Osteoblast (primary cell): Measurements from ENCODE around the gene GPR18. TPM values are rescaled to one million over a fixed set of nuclear protein-coding genes. Genes with fewer than 3 reads are reported as not detected.

Experiments used
- DNase-seq: peaks from one replicate; pipeline ENCODE4 v3.0.0; 2011; ENCODE audit warnings: low spot score, mixed read lengths; ENCODE audit not compliant: insufficient read length; ENCODE audit errors: missing footprints
- H2AFZ ChIP-seq: 2 replicates; pipeline ENCODE4 v1.6.0; 2011; ENCODE audit warnings: mild to moderate bottlenecking, low read length
- H3K27ac ChIP-seq: 2 replicates; pipeline ENCODE4 v1.5.1; 2011; ENCODE audit warnings: mild to moderate bottlenecking, low read depth, low read length, moderate library complexity
- H3K27me3 ChIP-seq: 2 replicates; pipeline ENCODE4 v1.6.0; 2012; ENCODE audit warnings: mild to moderate bottlenecking, control low read depth, inconsistent platforms, low read length, moderate library complexity; ENCODE audit not compliant: insufficient read depth
- H3K36me3 ChIP-seq: 2 replicates; pipeline ENCODE4 v1.5.1; 2011; ENCODE audit warnings: mild to moderate bottlenecking, low read length, control low read depth, moderate library complexity; ENCODE audit not compliant: insufficient read depth
- H3K4me1 ChIP-seq: 2 replicates; pipeline ENCODE4 v1.5.1; 2011; ENCODE audit warnings: mild to moderate bottlenecking, low read length, control low read depth, moderate library complexity; ENCODE audit not compliant: insufficient read depth
- H3K4me2 ChIP-seq: 2 replicates; pipeline ENCODE4 v1.6.0; 2011; ENCODE audit warnings: mild to moderate bottlenecking, low read length; ENCODE audit not compliant: insufficient read depth
- H3K4me3 ChIP-seq: fragments of 200-600 bp; sonication (generic); 3 replicates; pipeline ENCODE4 v1.5.1; 2012; ENCODE audit warnings: mild to moderate bottlenecking, low read length, inconsistent platforms; ENCODE audit not compliant: insufficient read depth
- H3K79me2 ChIP-seq: 2 replicates; pipeline ENCODE4 v1.6.0; 2012; ENCODE audit warnings: mild to moderate bottlenecking, low read length, control low read depth, inconsistent platforms; ENCODE audit not compliant: insufficient read depth
- H3K9me3 ChIP-seq: 2 replicates; pipeline ENCODE4 v1.5.1; 2011; ENCODE audit warnings: low read depth, low read length, control low read depth
- H4K20me1 ChIP-seq: 2 replicates; pipeline ENCODE4 v1.6.0; 2012; ENCODE audit warnings: mild to moderate bottlenecking, low read length, control low read depth; ENCODE audit not compliant: insufficient read depth
- total RNA-seq: library from RNA; depleted of rRNA; stranded (reverse); fragments of >200 nt; gene quantifications from 2 replicates; pipeline ENCODE4 v1.2.3, GENCODE V29; 2012
- TF ChIP-seq, protein P1 (sequence below): IDR thresholded peaks from 2 replicates; pipeline ENCODE4 v1.5.1; 2011; ENCODE audit warnings: mild to moderate bottlenecking, low read depth, low read length, moderate library complexity; ENCODE audit errors: extremely low read depth

Gene GPR18
- total RNA-seq, 1 donor = under 0.01 TPM

- peak overlapping the region; percentile 34 for H3K4me2 ChIP-seq
- H3K9me3 ChIP-seq = no peaks in the 10 kb centered on the region
- no peaks in the 10 kb centered on the region for H4K20me1 ChIP-seq
- H3K4me3 ChIP-seq = no peak overlapping the region
- peaks cover 16% of the 10 kb centered on the region for H3K4me1 ChIP-seq
- H3K79me2 ChIP-seq = peaks cover 3% of the 10 kb centered on the region
- H3K27me3 ChIP-seq = no peaks in the 10 kb centered on the region
- no peaks in the 10 kb centered on the region for H3K36me3 ChIP-seq
- no peak overlapping the region for H2AFZ ChIP-seq
- TF ChIP-seq, protein P1, sequence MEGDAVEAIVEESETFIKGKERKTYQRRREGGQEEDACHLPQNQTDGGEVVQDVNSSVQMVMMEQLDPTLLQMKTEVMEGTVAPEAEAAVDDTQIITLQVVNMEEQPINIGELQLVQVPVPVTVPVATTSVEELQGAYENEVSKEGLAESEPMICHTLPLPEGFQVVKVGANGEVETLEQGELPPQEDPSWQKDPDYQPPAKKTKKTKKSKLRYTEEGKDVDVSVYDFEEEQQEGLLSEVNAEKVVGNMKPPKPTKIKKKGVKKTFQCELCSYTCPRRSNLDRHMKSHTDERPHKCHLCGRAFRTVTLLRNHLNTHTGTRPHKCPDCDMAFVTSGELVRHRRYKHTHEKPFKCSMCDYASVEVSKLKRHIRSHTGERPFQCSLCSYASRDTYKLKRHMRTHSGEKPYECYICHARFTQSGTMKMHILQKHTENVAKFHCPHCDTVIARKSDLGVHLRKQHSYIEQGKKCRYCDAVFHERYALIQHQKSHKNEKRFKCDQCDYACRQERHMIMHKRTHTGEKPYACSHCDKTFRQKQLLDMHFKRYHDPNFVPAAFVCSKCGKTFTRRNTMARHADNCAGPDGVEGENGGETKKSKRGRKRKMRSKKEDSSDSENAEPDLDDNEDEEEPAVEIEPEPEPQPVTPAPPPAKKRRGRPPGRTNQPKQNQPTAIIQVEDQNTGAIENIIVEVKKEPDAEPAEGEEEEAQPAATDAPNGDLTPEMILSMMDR = no peak
- DNase-seq = no peak
- H3K27ac ChIP-seq = peak overlapping the region; percentile 51
These were observed 38.2 kb upstream of the GPR18 start for GRCh38 chr13:99296398-99296797.

DNA sequence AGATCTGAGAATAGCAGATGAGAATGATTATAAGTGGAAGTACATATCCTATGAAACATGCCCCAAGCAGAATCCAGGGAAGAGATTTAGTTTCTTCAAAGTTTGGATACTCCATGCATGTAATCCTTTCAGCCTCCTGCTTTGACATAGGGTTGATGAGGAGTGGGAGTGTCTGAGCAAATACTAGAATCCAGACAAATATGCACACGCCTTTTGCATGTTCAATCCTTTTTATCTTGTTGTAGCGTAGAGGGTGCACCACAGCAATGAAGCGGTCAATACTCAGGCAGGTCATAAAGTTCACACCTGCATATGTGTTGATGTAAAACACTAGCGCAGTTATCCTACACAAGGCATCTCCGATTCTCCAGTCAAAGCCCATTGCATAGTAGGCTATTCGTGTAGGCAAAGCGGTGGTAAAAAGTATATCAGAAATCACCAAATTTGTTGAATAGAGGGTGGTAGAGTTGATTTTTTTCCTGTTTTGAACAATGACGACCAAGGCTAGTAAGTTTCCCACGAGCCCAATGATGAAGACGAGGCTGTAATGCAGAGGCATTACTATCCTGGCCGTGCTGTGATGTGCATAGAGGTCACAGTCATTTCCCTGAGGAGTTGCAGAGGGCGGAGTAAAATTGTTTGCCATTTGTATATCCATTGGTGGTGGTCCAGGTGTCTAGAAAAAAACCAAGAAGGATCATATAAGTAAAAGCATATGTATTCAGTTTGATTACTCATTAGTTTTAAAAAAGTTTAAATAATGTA, 37.5 kb upstream of the GPR18 start:
- Histone ChIP-seq H2AFZ (no peak overlapping the region), H3K27me3 (no peaks in the 10 kb centered on the region), H3K9me3 (no peaks in the 10 kb centered on the region), H3K4me3 (no peak overlapping the region), H3K79me2 (peaks cover 3% of the 10 kb centered on the region), H3K4me1 (peaks cover 16% of the 10 kb centered on the region), H3K36me3 (no peaks in the 10 kb centered on the region), H4K20me1 (no peaks in the 10 kb centered on the region), H3K4me2 (peak overlapping the region; percentile 34), H3K27ac (peak overlapping the region; percentile 51)
- DNase-seq = no peak
- TF ChIP-seq, protein P1 = no peak

DNA sequence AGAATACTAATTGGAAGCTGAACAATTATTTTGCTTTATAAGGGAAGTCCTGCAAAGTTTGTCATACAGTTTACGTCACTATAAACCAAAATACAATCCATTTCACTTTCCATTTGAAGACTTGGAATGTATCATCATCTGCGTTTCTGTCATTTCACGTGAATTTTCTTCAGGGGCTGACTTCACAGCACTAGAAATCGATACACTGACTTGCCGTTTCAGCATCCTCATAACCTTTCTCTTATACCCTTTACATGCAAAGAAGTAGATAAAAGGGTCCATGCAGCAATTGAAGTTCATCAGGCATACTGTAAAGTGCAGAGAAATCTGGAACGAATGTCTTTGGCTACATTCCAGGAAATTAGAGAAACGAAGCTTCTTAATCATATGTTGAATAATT, 36.8 kb upstream of the GPR18 start:
- DNase-seq = no peak
- H3K4me3 ChIP-seq = no peak overlapping the region
- peaks cover 16% of the 10 kb centered on the region for H3K4me1 ChIP-seq
- no peaks in the 10 kb centered on the region for H3K9me3 ChIP-seq
- TF ChIP-seq, protein P1 = no peak
- no peak overlapping the region for H3K4me2 ChIP-seq
- peaks cover 2% of the 10 kb centered on the region for H3K79me2 ChIP-seq
- H2AFZ ChIP-seq = no peak overlapping the region
- no peak overlapping the region for H3K27ac ChIP-seq
- H4K20me1 ChIP-seq = no peaks in the 10 kb centered on the region
- H3K27me3 ChIP-seq = no peaks in the 10 kb centered on the region
- H3K36me3 ChIP-seq = no peaks in the 10 kb centered on the region

GRCh38 chr13:99294198-99294597, 36.0 kb upstream of the GPR18 start:
- Histone ChIP-seq H3K9me3 (no peaks in the 10 kb centered on the region), H2AFZ (no peak overlapping the region)
- no peak for DNase-seq

More at GRCh38 chr13:99294198-99294597, 36.0 kb upstream of the GPR18 start:
- Histone ChIP-seq H3K4me3 (no peak overlapping the region), H3K27ac (no peak overlapping the region), H3K4me1 (peaks cover 16% of the 10 kb centered on the region), H3K4me2 (no peak overlapping the region), H3K27me3 (no peaks in the 10 kb centered on the region), H3K79me2 (no peaks in the 10 kb centered on the region), H3K36me3 (no peaks in the 10 kb centered on the region), H4K20me1 (no peaks in the 10 kb centered on the region)
- TF ChIP-seq, protein P1 = no peak
